K562 (cell line): ENCODE results near the gene ANO6. TPM values are rescaled to one million over a fixed set of nuclear protein-coding genes. Genes with fewer than 3 reads are reported as not detected.

Experiments used
- ATAC-seq: fragments of 200-7000 bp; cut with Tn5 transposase; 3 replicates; pipeline ENCODE4 v1.9.1; 2020; ENCODE audit warnings: moderate library complexity
- BruUV-seq: library from RNA; stranded (reverse); fragments of 400-500 nt; replicated peaks from 2 replicates; lab custom pipeline; 2021; lab: Mats Ljungman, UMichigan
- CTCF ChIA-PET: fragments of 300-600 bp; formaldehyde crosslinking; extraction: SDS; loops from one replicate; lab custom pipeline; 2021; ENCODE audit warnings: low intra/inter-chr PET ratio; lab: Yijun Ruan, JAX
- POLR2A ChIA-PET: fragments of 300-600, 350-650 bp; sonication (Branson Sonifier 250); formaldehyde crosslinking; extraction: SDS; loops from one replicate; lab custom pipeline; 2021; ENCODE audit warnings: antibody characterized with exemption, inconsistent platforms; lab: Yijun Ruan, JAX
- DNase-seq, 4 experiments: peaks; one replicate each; pipeline versions ENCODE4 v3.0.0 to v3.0.0-alpha.2; 2011 to 2018; ENCODE audit warnings: low spot score in 3 of 4, mixed read lengths in 3 of 4; ENCODE audit errors: extremely low read depth in 1 of 4
- FAIRE-seq: peaks from 2 replicates; lab custom pipeline; 2011; peaks lifted over from hg19 to GRCh38; lab: Jason Lieb, UNC
- H2AFZ ChIP-seq: 2 replicates; pipeline ENCODE4 v1.6.0; 2011; ENCODE audit warnings: low read depth, low read length, control low read depth, inconsistent platforms
- H3K27ac ChIP-seq: fragments of 200-600 bp; 3 replicates; pipeline ENCODE4 v1.8.0; 2011; ENCODE audit warnings: low read depth, mild to moderate bottlenecking, control low read depth, inconsistent platforms, low read length, moderate library complexity, mixed read lengths; ENCODE audit errors: extremely low read depth
- H3K27me3 ChIP-seq, 2 experiments: fragments of 300-600 bp in 1 of 2; 2 replicates in 1 of 2; 3 replicates in 1 of 2; pipeline versions ENCODE4 v1.6.0 to v1.8.0; 2011; ENCODE audit warnings: inconsistent platforms in 2 of 2, low read length in 2 of 2, mild to moderate bottlenecking in 1 of 2, mixed read lengths in 1 of 2, moderate library complexity in 1 of 2; ENCODE audit not compliant: control insufficient read depth in 2 of 2, insufficient read depth in 2 of 2
- H3K36me3 ChIP-seq: fragments of 300-600 bp; 3 replicates; pipeline ENCODE4 v1.8.0; 2011; ENCODE audit warnings: mild to moderate bottlenecking, low read length, inconsistent platforms; ENCODE audit not compliant: control insufficient read depth, insufficient read depth
- H3K4me1 ChIP-seq, 2 experiments: fragments of 200-600 bp in 1 of 2; replicated peaks in 1 of 2; 2 replicates in 1 of 2; 3 replicates in 1 of 2; pipeline versions ENCODE4 v1.5.1 to v1.8.0; 2011; ENCODE audit warnings: inconsistent platforms in 2 of 2, low read length in 2 of 2, mild to moderate bottlenecking in 1 of 2, mixed read lengths in 1 of 2, moderate library complexity in 1 of 2; ENCODE audit not compliant: control insufficient read depth in 2 of 2, insufficient read depth in 2 of 2
- H3K4me2 ChIP-seq: 2 replicates; pipeline ENCODE4 v1.6.1; 2011; ENCODE audit warnings: low read length, control low read depth, inconsistent platforms, mixed read lengths; ENCODE audit not compliant: insufficient read depth
- H3K4me3 ChIP-seq: fragments of 200-600 bp; sonication (generic), shearing (Covaris generic); 2 replicates; pipeline ENCODE4 v1.5.1; 2016; ENCODE audit warnings: control low read depth, inconsistent platforms
- H3K79me2 ChIP-seq: fragments of 200-600 bp; 3 replicates; pipeline ENCODE4 v1.8.0; 2011; ENCODE audit warnings: low read length, inconsistent platforms; ENCODE audit not compliant: control insufficient read depth, insufficient read depth
- H3K9ac ChIP-seq, 2 experiments: 2 replicates each; pipeline versions ENCODE4 v1.6.0 to v1.6.1; 2011; ENCODE audit warnings: low read depth in 2 of 2, low read length in 2 of 2, control low read depth in 1 of 2, inconsistent platforms in 1 of 2, mild to moderate bottlenecking in 1 of 2, mixed read lengths in 1 of 2; ENCODE audit not compliant: insufficient read depth in 1 of 2
- H3K9me1 ChIP-seq: one replicate; pipeline ENCODE4 v1.6.0; 2011; ENCODE audit warnings: inconsistent platforms, mild to moderate bottlenecking, low read length, moderate library complexity; ENCODE audit not compliant: control insufficient read depth, insufficient read depth
- H3K9me3 ChIP-seq: replicated peaks from 2 replicates; pipeline ENCODE4 v1.5.1; 2011; ENCODE audit warnings: low read depth, low read length, inconsistent platforms; ENCODE audit not compliant: control insufficient read depth, insufficient read depth
- H4K20me1 ChIP-seq: replicated peaks from 2 replicates; pipeline ENCODE4 v1.6.1; 2011; ENCODE audit warnings: low read length, inconsistent platforms, mixed read lengths; ENCODE audit not compliant: control insufficient read depth, insufficient read depth
- ETS1 ChIP-seq: conservative IDR thresholded peaks from 2 replicates; pipeline ENCODE4 v1.6.1; 2011; ENCODE audit warnings: low read depth, mild to moderate bottlenecking, low read length; ENCODE audit not compliant: control insufficient read depth
- POU5F1 ChIP-seq: fragments of 150-350 bp; IDR thresholded peaks from 2 replicates; pipeline ENCODE4 v1.6.1; 2014; ENCODE audit warnings: borderline replicate concordance, low read length, low read depth, mild to moderate bottlenecking; ENCODE audit not compliant: partially characterized antibody
- ZNF583 ChIP-seq: fragments of 250-450 bp; sonication (Bioruptor Pico); IDR thresholded peaks from 2 replicates; pipeline ENCODE4 v1.4.0; 2020
- ZNF592 ChIP-seq: fragments of 450-650 bp; IDR thresholded peaks from 2 replicates; pipeline ENCODE4 v1.6.1; 2017; ENCODE audit warnings: antibody characterized with exemption, mild to moderate bottlenecking
- WGBS: fragments of 100-300 bp; shearing (Covaris generic); methylation state at CpG from one replicate; pipeline ENCODE4 v1.1.6; 2016; ENCODE audit warnings: low coverage, mixed read lengths; ENCODE audit not compliant: insufficient coverage; ENCODE audit errors: missing lambda C conversion rate; 5-methylcytosine and 5-hydroxymethylcytosine counted together
- in situ Hi-C: fragments of 300-500 bp; cut with MboI; formaldehyde crosslinking; loops from 4 replicates; pipeline ENCODE4 v1.15.0; 2018; ENCODE audit warnings: inconsistent platforms, mixed read lengths
- intact Hi-C: fragments of 100-400 bp; cut with micrococcal nuclease; formaldehyde crosslinking; loops from 2 replicates; pipeline ENCODE4 v1.14.2; 2022
- polyA plus RNA-seq, 8 experiments: library from polyadenylated mRNA; depleted of rRNA in 4 of 8; stranded (reverse) in 5 of 8; unstranded in 3 of 8; fragments of >200 nt; fragmentation: Nextera tagmentation in 2 of 8; fragmentation: Illumina TruSeq in 1 of 8; extraction: Ambion mirVana in 2 of 8; extraction: Trizol in 1 of 8; gene quantifications; 2 replicates each; pipeline versions ENCODE4 v1.2.1 to v1.2.3, GENCODE V29; 2011 to 2014; ENCODE audit warnings: inconsistent platforms in 1 of 8, missing spikeins in 1 of 8
- total RNA-seq, 7 experiments: library from RNA; depleted of rRNA in 6 of 7; stranded (reverse); fragments of >200 nt in 6 of 7; fragmentation: Illumina TruSeq in 2 of 7; extraction: Trizol in 2 of 7; gene quantifications; 2 replicates each; pipeline versions ENCODE4 v1.2.1 to v1.2.3, GENCODE V29; 2011 to 2021; ENCODE audit warnings: low replicate concordance in 1 of 7
- TF ChIP-seq, protein P1 (sequence below): fragments of 450-650 bp; IDR thresholded peaks from 2 replicates; pipeline ENCODE4 v1.6.1; 2016; ENCODE audit warnings: antibody characterized with exemption

ANO6 gene
- total and polyA plus RNA-seq, 9 of the 15 experiments (the other 6 are each of a cell fraction or from before 2014, with no cell fraction given), result 3.5 to 24.7 (median 20.3) TPM

DNA sequence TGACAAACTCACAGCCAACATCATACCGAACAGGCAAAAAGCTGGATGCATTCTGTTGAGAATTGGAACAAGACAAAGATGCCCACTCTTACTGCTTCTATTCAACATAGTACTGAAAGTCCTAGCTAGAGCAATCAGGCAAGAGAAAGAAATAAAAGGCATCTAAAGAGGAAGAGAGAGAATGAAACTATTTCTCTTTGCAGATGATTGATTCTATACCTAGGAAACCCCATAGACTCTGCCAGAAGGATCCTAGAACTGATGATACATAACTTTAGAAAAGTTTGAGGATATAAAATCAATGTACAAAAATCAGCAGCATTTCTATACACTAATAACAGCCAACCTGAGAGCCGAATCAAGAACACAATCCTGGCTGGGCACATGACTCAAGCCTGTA is 6.1 kb upstream of the ANO6 start:
- FAIRE-seq, result no peak

More for the DNA sequence above, 6.1 kb upstream of the ANO6 start:
- Histone ChIP-seq H3K9me3 (no peaks in the 10 kb centered on the region), H3K36me3 (no peaks in the 10 kb centered on the region), H3K79me2 (no peaks in the 10 kb centered on the region; the same call in 2 of the 3 replicates), H3K4me3 (no peak overlapping the region), H3K9me1 (no peaks in the 10 kb centered on the region), H4K20me1 (no peaks in the 10 kb centered on the region), H3K27me3 (no peaks in the 10 kb centered on the region), H2AFZ (no peak overlapping the region), H3K4me2 (no peak overlapping the region), H3K4me1 (peaks cover 0 to 13% of the 10 kb centered on the region in 2 experiments; a peak in 3 of 5 replicates)
- in situ Hi-C loops, result no loop called here
- ChIA-PET POLR2A (no interaction called here), CTCF (no interaction called here)
- no TSS peak for BruUV-seq
- no peak for ATAC-seq
- TF ChIP-seq POU5F1 (no peak), ZNF592 (no peak), ZNF583 (CRISPR knock-in tag) (no peak), ETS1 (no peak)
- TF ChIP-seq, protein P1, sequence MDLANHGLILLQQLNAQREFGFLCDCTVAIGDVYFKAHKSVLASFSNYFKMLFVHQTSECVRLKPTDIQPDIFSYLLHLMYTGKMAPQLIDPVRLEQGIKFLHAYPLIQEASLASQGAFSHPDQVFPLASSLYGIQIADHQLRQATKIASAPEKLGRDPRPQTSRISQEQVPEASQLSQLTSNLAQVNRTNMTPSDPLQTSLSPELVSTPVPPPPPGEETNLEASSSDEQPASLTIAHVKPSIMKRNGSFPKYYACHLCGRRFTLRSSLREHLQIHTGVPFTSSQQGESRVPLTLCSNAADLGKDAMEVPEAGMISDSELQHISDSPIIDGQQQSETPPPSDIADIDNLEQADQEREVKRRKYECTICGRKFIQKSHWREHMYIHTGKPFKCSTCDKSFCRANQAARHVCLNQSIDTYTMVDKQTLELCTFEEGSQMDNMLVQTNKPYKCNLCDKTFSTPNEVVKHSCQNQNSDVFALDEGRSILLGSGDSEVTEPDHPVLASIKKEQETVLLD, result no peak
- TF ChIP-seq, all 486 proteins: peak for 0
- WGBS, result 74% methylated on average over 2 of the region's 2 CpGs
- no peak overlapping the region for H3K9ac ChIP-seq
- DNase-seq, result no peak
- intact Hi-C loops, result loop anchor here (10.0 kb wide), 1 partner anchor 1045 kb away; no protein-coding TSS in a partner anchor
- H3K27ac ChIP-seq, result no peak overlapping the region
